Measurements from ENCODE around the gene COP1.

Gene COP1

DNA sequence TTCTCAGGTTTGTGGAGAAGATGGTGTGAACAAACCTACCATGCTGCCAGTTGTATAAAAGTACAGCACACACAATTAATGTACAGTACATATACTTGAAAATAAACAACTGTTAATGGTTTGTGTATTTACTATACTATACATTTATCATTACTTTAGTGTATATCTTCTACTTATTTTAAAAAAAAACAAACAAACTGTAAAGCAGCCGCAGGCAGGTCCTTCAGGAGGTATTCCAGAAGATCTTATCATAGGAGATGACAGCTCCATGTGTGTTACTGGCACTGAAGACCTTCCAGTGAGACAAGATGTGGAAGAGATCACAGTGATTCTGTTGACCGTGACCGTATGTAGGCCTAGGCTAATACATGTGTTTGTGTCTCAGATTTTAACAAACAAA lies 155.7 kb downstream of the COP1 start:
- no peak for TF ChIP-seq CTCF (IDR thresholded peaks at IDR 0.05; ENCODE audit: control extremely low read depth, extremely low read depth, low read depth, missing control alignments)
- no peak for DNase-seq (ENCODE audit: extremely low spot score)
- CTCF ChIA-PET = interaction anchor here (1.8 kb wide), 1 partner anchor 17 kb away, joined by 4 read pairs; no protein-coding TSS in a partner anchor
- POLR2A ChIA-PET = no interaction called here

GRCh38 chr1:176049582-176049981 lies 157.5 kb downstream of the COP1 start:
- POLR2A ChIA-PET = no interaction called here
- DNase-seq (ENCODE audit: extremely low spot score) = no peak
- CTCF ChIA-PET = no interaction called here
- no peak for TF ChIP-seq CTCF (IDR thresholded peaks at IDR 0.05; ENCODE audit: control extremely low read depth, extremely low read depth, low read depth, missing control alignments)

DNA sequence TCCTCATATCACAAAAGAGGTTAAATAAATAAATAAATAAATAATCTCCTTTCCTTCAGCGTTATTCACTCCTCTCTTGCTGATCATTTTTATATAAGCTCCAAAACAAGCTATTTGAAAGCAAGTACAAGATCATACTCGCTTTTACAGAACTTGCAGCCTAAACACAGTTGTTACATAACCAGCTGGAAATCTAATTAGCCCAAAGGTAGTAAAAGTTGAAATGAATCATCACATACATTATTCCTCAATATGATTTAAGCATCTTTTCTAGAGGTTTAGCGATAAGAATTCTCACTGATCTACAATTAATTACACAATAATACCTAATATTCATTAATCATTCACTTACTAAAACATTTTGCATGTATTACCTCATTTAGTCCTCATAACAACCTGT lies 160.2 kb downstream of the COP1 start:
- ChIA-PET POLR2A (no interaction called here), CTCF (no interaction called here)
- DNase-seq (ENCODE audit: extremely low spot score) = no peak
- no peak for TF ChIP-seq CTCF (IDR thresholded peaks at IDR 0.05; ENCODE audit: control extremely low read depth, extremely low read depth, low read depth, missing control alignments)

GRCh38 chr1:176043537-176043936 lies 163.5 kb downstream of the COP1 start:
- POLR2A ChIA-PET = no interaction called here
- CTCF ChIA-PET = interaction anchor here (0.6 kb wide), 1 partner anchor 12 kb away, joined by 4 read pairs; no protein-coding TSS in a partner anchor
- DNase-seq (ENCODE audit: extremely low spot score) = no peak
- no peak for TF ChIP-seq CTCF (IDR thresholded peaks at IDR 0.05; ENCODE audit: control extremely low read depth, extremely low read depth, low read depth, missing control alignments)

- CTCF ChIA-PET = interaction anchor here (1.3 kb wide), 1 partner anchor 18 kb away, joined by 4 read pairs; no protein-coding TSS in a partner anchor
- POLR2A ChIA-PET = no interaction called here
- TF ChIP-seq CTCF (IDR thresholded peaks at IDR 0.05; ENCODE audit: control extremely low read depth, extremely low read depth, low read depth, missing control alignments) = no peak
- no peak for DNase-seq (ENCODE audit: extremely low spot score)
Observed at GRCh38 chr1:176033881-176034280, 173.2 kb downstream of the COP1 start.

DNA sequence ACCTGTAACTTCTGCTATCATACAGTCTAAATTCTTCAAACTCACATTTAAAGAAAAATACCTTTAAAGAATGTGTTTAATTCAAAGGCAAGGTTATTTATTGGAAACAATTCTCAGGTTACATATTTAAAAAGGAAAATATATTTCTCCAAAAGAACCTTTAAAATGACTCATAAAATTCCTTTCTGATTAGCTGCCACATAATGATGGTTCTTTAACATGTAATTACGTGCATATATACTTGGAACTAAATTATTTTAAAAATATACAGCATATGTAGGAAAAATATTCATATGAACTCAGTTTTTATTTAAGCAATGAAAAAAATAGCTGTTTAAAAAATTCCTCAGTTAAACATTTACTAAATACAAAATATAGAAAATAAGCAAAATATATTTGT lies 173.6 kb downstream of the COP1 start:
- POLR2A ChIA-PET = no interaction called here
- CTCF ChIA-PET = interaction anchor here (1.5 kb wide), 1 partner anchor 10 kb away, joined by 4 read pairs; no protein-coding TSS in a partner anchor
- no peak for TF ChIP-seq CTCF (IDR thresholded peaks at IDR 0.05; ENCODE audit: control extremely low read depth, extremely low read depth, low read depth, missing control alignments)
- no peak for DNase-seq (ENCODE audit: extremely low spot score)
